NOMO-1 treated with dmso at 0.1 percent for 144 hours (cell line): ENCODE measurements around the gene SLC9A5.

Experiments used
- DNase-seq: peaks from one replicate; lab custom pipeline; 2025; ENCODE audit not compliant: unreplicated experiment; lab: John Stamatoyannopoulos, UW

The SLC9A5 gene, protein sequence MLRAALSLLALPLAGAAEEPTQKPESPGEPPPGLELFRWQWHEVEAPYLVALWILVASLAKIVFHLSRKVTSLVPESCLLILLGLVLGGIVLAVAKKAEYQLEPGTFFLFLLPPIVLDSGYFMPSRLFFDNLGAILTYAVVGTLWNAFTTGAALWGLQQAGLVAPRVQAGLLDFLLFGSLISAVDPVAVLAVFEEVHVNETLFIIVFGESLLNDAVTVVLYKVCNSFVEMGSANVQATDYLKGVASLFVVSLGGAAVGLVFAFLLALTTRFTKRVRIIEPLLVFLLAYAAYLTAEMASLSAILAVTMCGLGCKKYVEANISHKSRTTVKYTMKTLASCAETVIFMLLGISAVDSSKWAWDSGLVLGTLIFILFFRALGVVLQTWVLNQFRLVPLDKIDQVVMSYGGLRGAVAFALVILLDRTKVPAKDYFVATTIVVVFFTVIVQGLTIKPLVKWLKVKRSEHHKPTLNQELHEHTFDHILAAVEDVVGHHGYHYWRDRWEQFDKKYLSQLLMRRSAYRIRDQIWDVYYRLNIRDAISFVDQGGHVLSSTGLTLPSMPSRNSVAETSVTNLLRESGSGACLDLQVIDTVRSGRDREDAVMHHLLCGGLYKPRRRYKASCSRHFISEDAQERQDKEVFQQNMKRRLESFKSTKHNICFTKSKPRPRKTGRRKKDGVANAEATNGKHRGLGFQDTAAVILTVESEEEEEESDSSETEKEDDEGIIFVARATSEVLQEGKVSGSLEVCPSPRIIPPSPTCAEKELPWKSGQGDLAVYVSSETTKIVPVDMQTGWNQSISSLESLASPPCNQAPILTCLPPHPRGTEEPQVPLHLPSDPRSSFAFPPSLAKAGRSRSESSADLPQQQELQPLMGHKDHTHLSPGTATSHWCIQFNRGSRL

DNA sequence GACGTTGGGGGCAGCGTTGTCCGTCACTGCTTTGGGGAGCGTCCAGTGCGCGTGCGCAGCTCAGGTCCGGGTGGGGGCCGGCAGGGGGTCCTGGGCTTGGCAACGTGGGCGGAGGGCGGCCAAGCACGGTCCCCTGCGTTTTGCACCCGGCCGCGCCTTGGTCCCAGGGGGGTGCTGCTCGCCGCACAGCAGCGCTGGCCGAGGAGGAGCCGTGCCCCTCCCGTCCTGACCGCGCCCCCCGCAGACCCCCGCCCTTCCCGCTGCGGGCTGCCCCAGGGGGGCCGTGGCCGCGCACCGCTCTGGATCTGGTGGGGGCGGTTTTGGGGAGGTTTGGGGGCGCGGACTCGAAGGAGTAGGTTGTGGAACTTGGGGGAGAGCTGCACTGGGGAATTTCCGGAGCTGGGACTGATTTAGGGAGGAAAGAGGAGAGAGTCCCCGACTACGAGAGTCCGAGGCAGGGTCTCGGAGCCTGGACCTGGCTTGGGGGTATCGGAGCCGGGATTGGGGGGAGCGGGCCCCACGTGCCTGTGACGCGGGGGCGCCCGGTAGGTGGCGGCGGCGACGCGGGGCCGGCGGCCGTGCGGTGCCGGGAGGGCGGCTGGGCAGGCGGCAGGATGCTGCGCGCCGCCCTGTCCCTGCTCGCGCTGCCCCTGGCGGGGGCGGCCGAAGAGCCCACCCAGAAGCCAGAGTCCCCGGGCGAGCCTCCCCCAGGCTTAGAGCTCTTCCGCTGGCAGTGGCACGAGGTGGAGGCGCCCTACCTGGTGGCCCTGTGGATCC, at the start of gene SLC9A5:
SLC9A5 (plus strand) TSS at position 579 of the 777 bp plus-strand sequence; CDS start at position 615, 36 bp downstream.
- peak; percentile 3 for DNase-seq

DNA sequence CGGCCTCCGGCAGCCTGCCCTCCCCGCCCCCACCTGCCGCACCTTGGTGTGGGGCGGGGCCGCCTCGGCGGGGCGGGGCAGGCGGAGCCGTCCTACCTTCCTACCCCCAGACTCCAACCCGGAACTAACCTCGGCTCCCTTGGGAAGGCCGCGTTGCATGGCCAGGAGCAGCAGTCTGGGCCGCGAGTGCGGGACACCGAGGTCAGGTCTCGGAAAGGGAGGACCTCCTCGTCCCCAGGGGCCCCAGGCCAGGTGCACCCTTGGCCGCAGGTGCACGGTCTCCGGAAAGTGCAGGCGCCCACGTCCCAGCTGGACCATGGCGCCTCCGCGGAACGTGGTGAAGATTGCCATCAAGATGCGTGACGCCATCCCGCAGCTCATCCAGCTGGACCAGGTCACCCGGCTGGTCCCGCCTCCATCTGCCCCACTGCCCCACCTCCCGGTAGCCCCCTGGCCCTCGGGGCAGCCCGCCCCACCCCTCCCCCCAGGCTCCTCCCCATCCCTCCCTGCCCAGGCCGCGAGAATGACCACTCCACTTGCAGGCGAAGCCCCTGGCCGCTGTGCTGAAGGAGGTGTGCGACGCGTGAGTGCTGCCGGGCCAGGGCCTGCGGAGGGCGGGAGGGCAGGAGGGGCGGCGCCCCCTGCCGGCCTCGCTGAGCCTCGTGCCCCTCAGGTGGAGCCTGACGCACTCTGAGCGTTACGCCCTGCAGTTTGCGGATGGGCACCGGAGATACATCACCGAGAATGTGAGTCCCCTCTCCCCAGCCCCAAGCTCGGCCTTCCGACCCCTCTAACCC, 49.6 kb upstream of the SLC9A5 start, which contains the start of gene ELMO3:
ELMO3 (plus strand) TSS at position 121 of the 797 bp plus-strand sequence; CDS start at position 317, 196 bp downstream.
- DNase-seq, result no peak

DNA sequence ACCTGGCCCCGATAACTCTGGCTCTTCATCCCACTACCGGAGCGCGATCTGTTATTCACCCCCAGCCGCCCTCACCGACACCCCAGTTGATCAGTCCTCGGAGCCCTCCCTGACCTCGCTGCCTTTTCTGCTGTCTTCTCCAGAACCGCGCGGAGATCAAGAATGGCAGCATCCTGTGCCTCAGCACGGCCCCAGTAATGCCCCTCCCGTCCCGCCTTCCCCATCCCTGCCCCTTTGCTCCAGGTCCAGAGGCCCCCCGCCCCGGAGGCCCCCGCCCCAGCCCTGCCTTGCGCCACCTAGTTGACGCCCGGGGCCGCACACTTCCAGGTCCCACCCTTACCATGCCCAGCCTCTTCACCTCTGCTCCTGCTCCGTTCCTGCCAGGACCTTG, 49.0 kb upstream of the SLC9A5 start:
- no peak for DNase-seq

DNA sequence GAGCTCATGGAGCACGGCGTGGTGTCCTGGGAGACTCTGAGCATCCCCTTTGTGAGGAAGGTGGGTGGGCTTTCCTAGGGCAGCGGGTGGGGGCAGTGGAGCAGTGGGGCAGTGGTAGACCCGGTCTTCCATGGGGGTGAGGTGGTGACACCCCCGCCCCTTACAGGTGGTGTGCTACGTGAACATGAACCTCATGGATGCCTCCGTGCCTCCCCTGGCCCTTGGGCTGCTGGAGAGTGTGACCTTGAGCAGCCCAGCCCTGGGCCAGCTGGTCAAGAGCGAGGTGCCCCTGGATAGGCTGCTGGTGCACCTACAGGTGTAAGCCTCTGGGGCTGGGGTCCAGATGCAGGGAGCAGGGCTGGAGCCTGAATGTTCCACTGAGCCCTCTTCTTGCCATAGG, 48.3 kb upstream of the SLC9A5 start:
- DNase-seq, result no peak

DNA sequence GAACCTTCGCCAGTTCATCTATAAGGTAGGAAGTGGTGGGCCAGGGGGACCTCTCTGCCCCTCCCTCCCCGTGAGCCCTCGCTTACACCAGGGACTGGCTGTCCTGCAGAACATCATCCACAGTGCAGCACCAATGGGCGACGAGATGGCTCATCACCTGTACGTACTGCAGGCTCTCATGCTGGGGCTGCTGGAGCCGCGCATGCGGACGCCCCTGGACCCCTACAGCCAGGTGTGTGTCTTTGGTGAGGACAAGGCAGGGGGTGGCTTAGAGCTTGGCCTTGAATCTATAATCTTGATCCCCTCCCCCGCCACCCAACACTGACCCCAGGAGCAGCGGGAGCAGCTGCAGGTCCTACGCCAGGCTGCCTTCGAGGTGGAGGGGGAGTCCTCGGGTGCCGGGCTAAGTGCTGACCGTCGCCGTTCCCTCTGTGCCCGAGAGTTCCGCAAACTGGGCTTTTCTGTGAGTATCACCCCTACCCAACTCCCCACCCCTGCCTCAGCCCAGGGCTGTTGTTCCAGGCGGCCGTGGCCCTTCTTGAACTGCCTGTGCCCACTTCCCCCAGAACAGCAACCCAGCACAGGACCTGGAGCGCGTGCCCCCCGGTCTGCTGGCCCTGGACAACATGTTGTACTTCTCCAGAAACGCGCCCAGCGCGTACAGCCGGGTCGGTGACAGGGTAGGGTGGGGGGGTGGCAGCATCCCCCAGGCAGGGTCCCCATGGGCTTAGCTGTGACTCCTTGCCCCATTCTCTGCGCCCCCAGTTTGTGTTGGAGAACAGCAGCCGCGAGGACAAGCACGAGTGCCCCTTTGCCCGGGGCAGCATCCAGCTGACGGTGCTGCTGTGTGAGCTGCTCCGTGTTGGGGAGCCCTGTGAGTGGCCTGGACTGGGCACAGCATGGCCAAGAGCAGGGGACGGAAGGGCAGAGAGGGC, 47.1 kb upstream of the SLC9A5 start:
- no peak for DNase-seq

DNA sequence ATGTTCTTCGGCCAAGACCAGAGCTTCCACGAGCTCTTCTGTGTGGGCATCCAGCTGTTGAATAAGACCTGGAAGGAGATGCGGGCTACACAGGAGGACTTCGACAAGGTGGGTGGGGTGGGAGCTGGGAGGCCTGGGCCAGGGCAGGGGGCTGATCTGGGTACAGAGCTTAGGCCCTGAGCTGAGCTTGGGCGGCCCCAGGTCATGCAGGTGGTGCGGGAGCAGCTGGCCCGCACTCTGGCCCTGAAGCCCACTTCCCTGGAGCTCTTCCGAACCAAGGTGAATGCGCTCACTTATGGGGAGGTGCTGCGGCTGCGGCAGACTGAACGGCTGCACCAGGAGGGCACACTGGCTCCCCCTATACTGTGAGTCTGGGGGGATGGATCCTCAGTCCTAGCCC, 46.4 kb upstream of the SLC9A5 start:
- no peak for DNase-seq

DNA sequence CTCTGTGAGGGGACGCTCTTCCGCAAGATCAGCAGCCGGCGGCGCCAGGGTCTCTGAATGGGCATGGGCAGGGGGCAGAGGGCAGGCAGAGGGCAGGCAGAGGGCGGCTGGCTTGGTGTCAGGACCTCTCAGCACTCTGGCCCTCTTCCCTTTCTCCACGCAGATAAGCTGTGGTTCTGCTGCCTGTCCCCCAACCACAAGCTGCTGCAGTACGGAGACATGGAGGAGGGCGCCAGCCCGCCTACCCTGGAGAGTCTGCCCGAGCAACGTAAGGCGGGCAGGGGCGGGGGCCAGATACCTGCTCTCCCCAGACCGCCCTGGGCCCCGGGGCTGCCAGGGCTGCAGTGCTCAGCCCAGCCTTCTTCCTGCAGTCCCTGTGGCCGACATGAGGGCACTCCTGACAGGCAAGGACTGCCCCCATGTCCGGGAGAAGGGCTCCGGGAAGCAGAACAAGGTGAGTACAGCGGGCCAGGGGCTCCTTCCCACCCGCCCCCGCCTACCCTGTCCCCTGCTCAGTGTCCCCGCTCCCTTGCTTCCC, 45.8 kb upstream of the SLC9A5 start:
- no peak for DNase-seq

DNA sequence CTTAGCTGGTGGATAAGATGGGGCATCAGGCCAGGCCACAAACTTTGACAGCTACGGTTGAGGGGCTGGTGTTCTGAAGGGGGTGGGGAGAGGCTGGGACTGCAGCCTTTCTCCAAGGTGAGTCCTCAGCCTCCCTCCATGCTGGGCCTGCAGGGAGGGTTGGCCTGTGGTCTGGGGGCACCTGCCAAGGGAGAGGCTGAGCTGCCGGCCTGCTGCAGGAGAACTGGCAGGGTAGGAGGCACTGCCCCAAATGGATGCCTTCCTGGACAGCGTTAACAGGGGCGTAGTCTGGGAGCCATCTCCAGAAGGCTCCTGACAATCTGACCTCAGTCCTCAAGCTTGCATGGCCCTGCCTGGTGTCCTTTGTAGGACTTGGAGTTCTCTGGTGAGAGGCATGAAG, 44.7 kb upstream of the SLC9A5 start:
- no peak for DNase-seq

DNA sequence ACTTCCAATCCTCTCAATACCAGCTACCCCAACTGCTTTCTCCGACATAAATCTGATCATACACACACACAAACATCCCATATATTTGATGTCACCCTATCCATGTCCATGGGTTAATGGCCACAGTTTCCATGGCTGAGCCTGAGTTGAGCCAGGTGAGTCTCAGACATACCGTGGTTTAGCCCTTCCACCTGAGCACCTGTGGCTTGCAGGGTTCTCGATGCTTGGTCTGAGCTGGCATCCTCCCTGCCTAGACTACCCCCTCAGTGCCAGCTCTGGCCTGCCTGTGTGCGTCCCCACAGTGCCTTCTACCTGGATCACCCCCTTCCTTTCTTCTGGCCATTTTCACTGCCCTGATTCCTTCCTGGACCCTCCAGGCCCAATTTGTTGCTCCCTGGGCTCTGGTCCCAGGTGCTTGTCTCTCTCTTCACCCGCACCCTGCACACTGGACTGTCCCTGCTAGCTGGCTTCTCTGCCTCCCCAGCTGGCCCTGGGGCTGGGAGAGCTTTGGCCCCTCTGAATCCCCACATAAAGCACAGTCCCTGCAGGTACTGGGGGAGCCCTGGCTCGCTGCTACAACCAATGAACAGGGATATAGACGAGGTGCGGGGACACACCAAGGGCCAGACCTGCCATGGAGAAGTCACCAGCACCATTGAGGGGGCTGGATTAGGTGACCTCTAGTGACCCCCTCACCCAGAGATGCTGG, 42.5 kb upstream of the SLC9A5 start:
- no peak for DNase-seq

DNA sequence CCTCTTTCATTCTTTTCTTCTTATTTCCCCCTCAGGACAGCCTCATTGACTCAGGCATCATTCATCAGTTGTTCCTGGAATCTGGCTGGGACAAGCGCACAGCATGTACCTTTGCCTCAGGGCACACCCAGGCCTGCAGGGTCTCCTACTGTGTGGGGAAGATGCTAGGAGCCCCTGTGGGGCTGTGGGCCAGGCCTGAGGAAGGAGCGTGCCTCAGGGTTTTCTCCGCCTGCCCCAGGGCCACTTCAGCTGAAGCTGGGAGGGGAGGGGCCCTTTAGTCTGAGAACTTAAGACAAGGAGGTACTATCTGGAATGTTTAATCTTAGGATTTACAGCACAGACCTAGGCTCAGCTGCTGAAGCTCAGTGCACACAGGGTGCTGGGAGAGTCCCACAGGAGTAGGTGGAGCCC, 41.9 kb upstream of the SLC9A5 start:
- no peak for DNase-seq

DNA sequence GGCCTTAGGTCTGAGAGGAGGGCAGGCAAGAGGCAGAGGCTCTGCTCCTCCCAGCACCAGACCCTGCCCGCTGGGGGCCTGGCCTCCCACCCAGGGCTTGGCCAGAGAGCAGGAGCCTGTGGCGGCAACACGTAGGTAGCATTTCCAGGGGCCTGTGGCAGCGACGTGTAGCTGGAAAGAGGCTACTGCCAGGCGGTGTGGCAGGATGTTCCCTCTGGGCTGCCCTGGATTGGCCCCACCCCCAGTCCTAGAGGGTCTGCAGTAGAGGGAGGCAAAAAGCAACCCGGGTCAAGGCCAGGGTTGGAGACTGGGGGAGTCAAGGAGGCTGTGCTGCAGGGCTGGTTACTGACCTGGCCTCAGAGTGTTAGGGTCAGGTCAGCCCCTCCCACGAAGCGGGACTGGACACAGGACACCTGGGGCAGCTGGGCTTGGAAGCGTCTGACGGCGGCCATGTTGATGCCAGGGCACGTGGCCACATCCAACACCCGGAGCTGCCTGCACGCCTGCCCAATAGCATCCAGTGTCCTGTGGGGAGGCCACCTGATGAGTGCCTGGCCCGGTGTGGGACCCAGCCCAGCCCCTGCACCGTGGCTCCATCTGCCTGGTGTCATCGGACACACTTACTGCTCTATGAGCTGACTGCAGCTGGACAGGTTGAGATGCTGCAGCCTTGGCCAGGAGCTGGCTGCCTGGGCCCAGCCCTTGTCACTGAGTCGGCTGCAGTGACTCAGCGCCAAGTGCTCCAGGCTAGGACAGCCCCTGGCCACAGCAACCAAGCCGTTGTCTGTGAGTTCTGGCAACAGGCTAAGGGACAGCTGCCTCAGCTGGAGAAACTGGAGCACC, 41.3 kb upstream of the SLC9A5 start:
- no peak for DNase-seq

DNA sequence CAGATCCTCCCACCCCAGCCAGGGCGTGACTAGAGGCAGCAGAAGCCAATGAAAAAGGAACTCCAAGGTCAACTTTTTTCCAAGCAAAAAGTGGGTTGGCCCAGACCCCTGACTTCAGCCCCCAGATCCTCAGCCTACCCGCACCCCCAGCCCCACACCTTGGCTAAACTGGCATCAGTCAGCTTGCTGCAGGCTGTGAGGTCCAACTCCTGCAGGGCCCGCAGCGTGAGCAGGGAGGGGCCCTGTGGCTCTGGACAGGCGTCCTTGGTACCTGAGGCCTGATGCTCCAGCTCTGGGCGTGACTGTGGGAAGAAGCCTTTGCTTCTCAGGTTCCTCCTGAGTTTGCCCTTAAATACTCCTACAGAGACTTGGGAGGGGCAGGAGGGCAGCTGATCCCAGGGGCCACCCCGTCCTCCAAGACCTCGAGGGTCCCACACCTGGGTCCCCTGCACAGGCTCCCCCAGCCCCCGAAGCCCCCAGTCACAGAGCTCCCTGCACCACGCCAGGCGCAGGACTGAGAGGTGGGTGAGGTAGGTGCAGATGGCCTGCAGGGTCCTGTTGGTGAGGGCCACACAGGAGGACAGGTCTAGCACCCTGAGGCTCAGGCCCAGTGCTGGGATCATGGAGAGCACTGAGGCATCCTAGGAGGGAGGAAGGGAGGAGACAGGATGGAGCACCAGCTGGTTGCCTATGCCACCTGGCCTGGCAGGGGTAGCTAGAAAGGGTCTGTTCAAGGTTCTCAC, 40.5 kb upstream of the SLC9A5 start:
- DNase-seq, result no peak

DNA sequence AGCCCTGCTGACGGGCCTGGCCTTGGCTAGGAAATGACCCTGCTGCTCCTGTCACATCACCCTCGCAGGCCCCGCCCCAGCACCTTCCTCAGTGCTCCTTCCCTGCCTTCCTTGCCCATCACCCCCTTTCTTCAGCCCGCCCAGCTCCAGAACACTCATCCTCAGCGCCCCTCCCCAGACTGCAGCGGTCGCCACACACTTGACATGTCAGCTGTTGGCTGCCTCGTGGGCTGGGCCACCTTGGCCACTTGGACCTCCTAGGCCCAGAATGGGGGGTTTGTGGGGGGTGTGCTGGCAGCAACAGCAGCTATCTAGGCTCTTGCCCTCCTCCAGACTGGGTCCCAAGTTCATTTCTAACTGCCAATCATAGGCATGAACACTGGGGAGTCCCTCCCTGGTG, 39.2 kb upstream of the SLC9A5 start:
- no peak for DNase-seq

DNA sequence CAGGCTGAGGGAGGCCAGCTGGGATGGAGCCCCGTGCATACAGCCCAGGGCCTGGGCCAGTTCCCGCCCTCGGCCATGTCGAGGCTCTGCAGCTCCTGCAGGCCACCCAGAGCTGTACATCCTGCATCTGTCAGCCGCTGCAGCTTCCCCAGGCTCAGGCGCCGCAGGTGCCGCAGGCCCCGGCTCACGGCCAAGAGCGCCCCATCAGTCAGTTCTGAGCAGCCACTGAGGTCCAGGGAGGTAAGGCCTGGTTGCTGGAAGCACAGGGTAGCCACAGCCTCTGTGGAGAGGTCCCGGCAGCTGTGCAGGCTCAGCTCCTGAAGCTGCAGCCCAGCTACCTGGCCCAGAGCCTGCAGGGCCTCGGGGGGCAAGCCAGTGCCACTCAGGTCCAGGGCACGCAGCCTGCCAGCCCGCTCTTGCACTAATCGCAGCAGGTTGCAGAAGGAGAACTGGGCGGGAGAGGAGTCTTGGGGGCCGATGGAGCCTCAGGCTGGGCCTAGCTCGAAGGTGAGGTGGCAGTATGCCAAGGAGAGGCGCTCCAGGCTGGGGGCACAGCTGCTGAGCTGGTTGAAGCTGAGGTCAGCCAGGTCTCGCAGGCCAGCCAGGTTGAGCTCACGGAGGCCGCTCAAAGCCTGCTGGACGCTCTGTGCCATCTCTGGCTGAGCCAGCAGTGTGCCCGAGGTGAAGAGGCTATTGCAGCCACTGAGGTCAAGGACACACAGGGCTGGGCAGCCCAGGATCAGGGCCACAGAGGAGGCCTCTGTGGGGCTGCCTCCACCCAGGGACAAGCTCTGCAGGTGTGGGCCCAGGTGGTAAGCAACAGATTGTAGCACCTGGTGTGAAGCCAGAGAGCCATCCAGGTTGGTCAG, 38.5 kb upstream of the SLC9A5 start:
- DNase-seq, result no peak

DNA sequence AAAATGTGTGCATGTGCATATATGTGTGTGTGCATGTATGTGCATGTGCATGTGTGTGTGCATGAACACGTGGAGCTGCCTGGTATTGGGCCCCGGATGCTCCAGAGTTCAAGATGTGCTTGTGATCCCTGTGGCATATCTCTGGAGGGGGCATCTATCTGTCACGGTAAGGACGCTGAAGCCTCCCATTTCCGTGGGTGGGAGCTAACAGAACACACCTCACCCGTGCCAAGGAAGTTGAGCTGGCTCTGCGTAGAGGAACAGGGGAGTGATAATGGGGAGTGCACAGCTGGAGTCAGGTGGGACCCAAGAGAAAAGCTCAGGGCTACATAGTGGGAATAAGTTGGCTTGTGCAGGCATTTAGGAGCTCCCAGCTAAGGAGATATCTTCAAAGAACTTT, 37.1 kb upstream of the SLC9A5 start:
- no peak for DNase-seq

DNA sequence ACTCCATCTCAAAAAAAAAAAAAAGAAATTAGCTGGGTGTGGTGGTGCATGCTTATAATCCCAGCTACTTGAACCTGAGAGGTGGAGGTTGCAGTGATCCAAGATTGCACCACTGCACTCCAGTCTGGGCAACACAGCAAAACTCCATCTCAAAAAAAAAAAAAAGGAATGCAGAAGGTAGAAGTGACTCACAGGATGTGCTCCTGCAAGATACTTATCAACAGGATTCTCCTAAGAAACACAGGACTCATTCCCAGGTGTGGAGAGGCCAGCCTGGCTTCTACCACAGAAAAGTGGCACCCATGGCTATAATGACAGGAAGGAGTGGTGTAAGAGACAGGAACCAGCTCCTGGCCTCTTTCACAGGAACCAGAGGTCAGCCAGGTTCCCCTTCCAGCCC, 36.0 kb upstream of the SLC9A5 start:
- DNase-seq, result no peak
